Lower leg skin (tissue), 3 donors: ENCODE data around the gene LMAN2.

Experiments used
- POLR2A ChIP-seq, 2 donors: fragments of 450-650 bp; IDR thresholded peaks; one replicate each; pipeline ENCODE4 v1.6.1; 2016 to 2017; ENCODE audit warnings: antibody characterized with exemption in 2 of 2, mild to moderate bottlenecking in 1 of 2, moderate library complexity in 1 of 2
- TF ChIP-seq, protein P1 (sequence below), 3 donors: fragments of 450-650 bp; IDR thresholded peaks; one replicate each; pipeline ENCODE4 v1.5.1; 2016; ENCODE audit warnings: antibody characterized with exemption in 3 of 3, mild to moderate bottlenecking in 3 of 3, moderate library complexity in 2 of 3

DNA sequence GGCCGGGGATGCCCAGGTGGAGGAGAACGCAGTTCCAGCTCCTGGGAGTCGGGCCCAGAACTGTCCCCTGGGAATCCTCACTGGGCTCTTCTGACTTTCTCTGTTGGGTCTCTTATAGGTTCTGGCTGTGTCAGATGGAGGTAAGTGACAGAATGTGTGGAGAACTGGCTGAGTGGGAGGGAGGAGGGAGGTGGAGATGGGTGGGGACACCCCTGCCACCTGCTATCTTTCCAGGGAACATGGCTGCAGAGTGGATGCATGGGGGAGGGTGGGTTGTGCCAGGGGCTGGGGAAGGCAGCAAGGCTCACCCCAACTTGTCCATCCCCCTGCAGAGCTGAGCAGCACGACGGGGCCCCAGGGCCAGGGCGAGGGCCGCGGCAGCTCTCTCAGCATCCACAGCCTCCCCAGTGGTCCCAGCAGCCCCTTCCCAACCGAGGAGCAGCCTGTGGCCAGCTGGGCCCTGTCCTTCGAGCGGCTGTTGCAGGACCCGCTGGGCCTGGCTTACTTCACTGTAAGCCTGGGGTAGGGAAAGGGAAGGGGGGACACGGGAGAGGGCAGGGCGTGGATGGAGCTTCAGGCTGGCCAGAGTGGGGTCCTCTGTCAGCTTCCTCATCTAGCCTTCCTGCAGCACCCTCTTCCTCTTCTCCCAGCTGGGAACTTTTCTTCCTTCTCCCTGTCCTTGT is 14.5 kb upstream of the LMAN2 start:
- no peak for TF ChIP-seq POLR2A (IDR thresholded peaks at IDR 0.05)
- TF ChIP-seq, protein P1, sequence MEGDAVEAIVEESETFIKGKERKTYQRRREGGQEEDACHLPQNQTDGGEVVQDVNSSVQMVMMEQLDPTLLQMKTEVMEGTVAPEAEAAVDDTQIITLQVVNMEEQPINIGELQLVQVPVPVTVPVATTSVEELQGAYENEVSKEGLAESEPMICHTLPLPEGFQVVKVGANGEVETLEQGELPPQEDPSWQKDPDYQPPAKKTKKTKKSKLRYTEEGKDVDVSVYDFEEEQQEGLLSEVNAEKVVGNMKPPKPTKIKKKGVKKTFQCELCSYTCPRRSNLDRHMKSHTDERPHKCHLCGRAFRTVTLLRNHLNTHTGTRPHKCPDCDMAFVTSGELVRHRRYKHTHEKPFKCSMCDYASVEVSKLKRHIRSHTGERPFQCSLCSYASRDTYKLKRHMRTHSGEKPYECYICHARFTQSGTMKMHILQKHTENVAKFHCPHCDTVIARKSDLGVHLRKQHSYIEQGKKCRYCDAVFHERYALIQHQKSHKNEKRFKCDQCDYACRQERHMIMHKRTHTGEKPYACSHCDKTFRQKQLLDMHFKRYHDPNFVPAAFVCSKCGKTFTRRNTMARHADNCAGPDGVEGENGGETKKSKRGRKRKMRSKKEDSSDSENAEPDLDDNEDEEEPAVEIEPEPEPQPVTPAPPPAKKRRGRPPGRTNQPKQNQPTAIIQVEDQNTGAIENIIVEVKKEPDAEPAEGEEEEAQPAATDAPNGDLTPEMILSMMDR (IDR thresholded peaks at IDR 0.05), result no peak
